Glutamatergic neuron (in vitro differentiated cells): ENCODE measurements around the gene NELL2. TPM values are rescaled to one million over a fixed set of nuclear protein-coding genes. Genes with fewer than 3 reads are reported as not detected.

Source experiments
- DNase-seq: peaks from one replicate; pipeline ENCODE4 v3.0.0; 2022
- H3K27ac Mint-ChIP-seq: one replicate; pipeline ENCODE4 v1.8.0; 2020; ENCODE audit warnings: mild to moderate bottlenecking, mixed read lengths, inconsistent platforms; ENCODE audit not compliant: unreplicated experiment
- H3K27me3 Mint-ChIP-seq: one replicate; pipeline ENCODE4 v1.8.0; 2020; ENCODE audit warnings: mild to moderate bottlenecking, moderate library complexity, mixed read lengths, inconsistent platforms; ENCODE audit not compliant: unreplicated experiment
- H3K36me3 Mint-ChIP-seq: one replicate; pipeline ENCODE4 v1.8.0; 2020; ENCODE audit warnings: mild to moderate bottlenecking, mixed read lengths, inconsistent platforms; ENCODE audit not compliant: unreplicated experiment
- H3K4me1 Mint-ChIP-seq: one replicate; pipeline ENCODE4 v1.8.0; 2020; ENCODE audit warnings: mild to moderate bottlenecking, low read depth, mixed read lengths, inconsistent platforms; ENCODE audit not compliant: unreplicated experiment
- H3K4me3 Mint-ChIP-seq: one replicate; pipeline ENCODE4 v1.8.0; 2020; ENCODE audit warnings: mild to moderate bottlenecking, mixed read lengths, inconsistent platforms; ENCODE audit not compliant: unreplicated experiment
- H3K9me3 Mint-ChIP-seq: one replicate; pipeline ENCODE4 v1.8.0; 2020; ENCODE audit warnings: mild to moderate bottlenecking, moderate library complexity, mixed read lengths, inconsistent platforms; ENCODE audit not compliant: unreplicated experiment
- CTCF ChIP-seq: fragments of 200-600 bp; sonication (generic); IDR thresholded peaks from one replicate; pipeline ENCODE4 v1.5.0; 2021; ENCODE audit not compliant: partially characterized antibody, unreplicated experiment
- total RNA-seq: library from RNA; stranded (reverse); fragmentation: NEBNext Ultra II Directional; extraction: Animal tissue kit (Norgen Biotek cat#: 25700); gene quantifications from one replicate; pipeline ENCODE4 v1.2.1, GENCODE V29; 2021; ENCODE audit not compliant: unreplicated experiment

NELL2 gene
- total RNA-seq, 1 donor from 2014 or later: 140 TPM

- no peaks in the 10 kb centered on the region for H3K4me1 Mint-ChIP-seq
- H3K36me3 Mint-ChIP-seq: no peaks in the 10 kb centered on the region
- TF ChIP-seq CTCF: no peak
- no peak overlapping the region for H3K4me3 Mint-ChIP-seq
- no peak for DNase-seq
- H3K27me3 Mint-ChIP-seq: no peaks in the 10 kb centered on the region
- H3K27ac Mint-ChIP-seq: no peak overlapping the region
- no peaks in the 10 kb centered on the region for H3K9me3 Mint-ChIP-seq
Observed at GRCh38 chr12:44709166-44709565, 166.9 kb downstream of the NELL2 start.

- no peak overlapping the region for H3K27ac Mint-ChIP-seq
- H3K9me3 Mint-ChIP-seq: no peaks in the 10 kb centered on the region
- no peaks in the 10 kb centered on the region for H3K4me1 Mint-ChIP-seq
- H3K27me3 Mint-ChIP-seq: no peaks in the 10 kb centered on the region
- no peak overlapping the region for H3K4me3 Mint-ChIP-seq
- TF ChIP-seq CTCF: no peak
- no peaks in the 10 kb centered on the region for H3K36me3 Mint-ChIP-seq
- DNase-seq: no peak
Observed at GRCh38 chr12:44708218-44708617, 167.9 kb downstream of the NELL2 start.

- H3K27ac Mint-ChIP-seq: no peak overlapping the region
- no peak for TF ChIP-seq CTCF
- H3K9me3 Mint-ChIP-seq: no peaks in the 10 kb centered on the region
- no peak for DNase-seq
- no peak overlapping the region for H3K4me3 Mint-ChIP-seq
- no peaks in the 10 kb centered on the region for H3K27me3 Mint-ChIP-seq
- no peaks in the 10 kb centered on the region for H3K4me1 Mint-ChIP-seq
- H3K36me3 Mint-ChIP-seq: no peaks in the 10 kb centered on the region
Observed at GRCh38 chr12:44703182-44703910, 172.8 kb downstream of the NELL2 start.

- no peak overlapping the region for H3K4me3 Mint-ChIP-seq
- H3K27ac Mint-ChIP-seq: no peak overlapping the region
- TF ChIP-seq CTCF: no peak
- H3K4me1 Mint-ChIP-seq: no peaks in the 10 kb centered on the region
- no peaks in the 10 kb centered on the region for H3K27me3 Mint-ChIP-seq
- DNase-seq: no peak
- no peaks in the 10 kb centered on the region for H3K36me3 Mint-ChIP-seq
- H3K9me3 Mint-ChIP-seq: no peaks in the 10 kb centered on the region
Observed at GRCh38 chr12:44697511-44697910, 178.6 kb downstream of the NELL2 start.

GRCh38 chr12:44696542-44696941 is 179.6 kb downstream of the NELL2 start:
- Mint-ChIP-seq H3K9me3 (no peaks in the 10 kb centered on the region), H3K27ac (no peak overlapping the region), H3K4me3 (no peak overlapping the region), H3K36me3 (peaks cover 1% of the 10 kb centered on the region), H3K27me3 (peaks cover under 1% of the 10 kb centered on the region), H3K4me1 (no peaks in the 10 kb centered on the region)
- no peak for TF ChIP-seq CTCF
- DNase-seq: no peak
